HPDE6-E6E7 (cell line): ENCODE data around the gene NBDY.
A peak's percentile ranks its signal among the peaks of the same experiment; 100 is the strongest.
"Not testable (repeated sequence)": the region's sequence is repeated elsewhere in the genome, so short reads cannot be mapped to it uniquely, and the experiment has no call there.

ENCODE experiments used
- DNase-seq: peaks from one replicate; pipeline ENCODE4 v3.0.0; 2011; ENCODE audit warnings: missing footprints; ENCODE audit errors: extremely low spot score

NBDY gene

GRCh38 chrX:56764153-56764974 lies 35.3 kb downstream of the NBDY start:
- DNase-seq, result peak; percentile 40

DNA sequence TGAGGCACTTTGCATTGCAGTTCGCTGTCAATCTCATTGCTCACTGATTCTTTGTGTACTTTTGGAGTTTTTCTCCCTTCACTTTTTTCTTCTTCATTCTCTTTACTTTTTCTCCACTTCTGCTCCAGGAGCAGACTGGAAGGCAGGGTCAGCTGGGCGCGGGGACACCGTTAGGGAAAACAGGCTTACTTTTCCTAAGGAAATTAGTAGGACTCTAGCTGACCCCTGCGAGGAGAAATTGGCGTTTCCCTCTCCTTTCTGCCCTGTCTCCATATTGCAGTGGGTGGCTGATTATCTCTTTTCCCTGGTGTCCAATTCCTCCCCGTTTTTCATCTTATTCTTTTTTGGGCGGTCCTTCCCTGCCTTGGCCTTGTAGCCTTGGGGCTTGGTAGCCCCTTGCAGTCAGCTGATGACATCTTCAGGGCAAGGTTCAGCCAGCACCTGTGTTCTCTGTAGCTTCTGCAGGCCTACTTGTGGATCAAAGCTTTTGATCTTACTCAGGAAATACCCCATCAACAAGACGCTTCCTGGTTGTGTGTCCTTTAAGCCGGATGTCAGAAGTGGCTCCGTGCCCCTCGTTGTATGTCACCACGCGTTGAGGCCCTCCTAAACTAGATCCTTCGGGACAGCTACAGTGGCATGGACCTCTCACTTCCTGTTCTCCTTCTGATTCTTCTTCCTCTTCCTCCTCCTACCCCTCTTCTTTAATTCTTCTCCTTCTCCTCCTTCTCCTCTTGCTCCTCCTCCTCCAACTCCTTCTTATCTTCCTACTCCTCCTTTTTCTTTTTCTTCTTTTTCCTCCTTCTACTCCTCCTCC lies 36.1 kb downstream of the NBDY start:
- DNase-seq, result no peak

DNA sequence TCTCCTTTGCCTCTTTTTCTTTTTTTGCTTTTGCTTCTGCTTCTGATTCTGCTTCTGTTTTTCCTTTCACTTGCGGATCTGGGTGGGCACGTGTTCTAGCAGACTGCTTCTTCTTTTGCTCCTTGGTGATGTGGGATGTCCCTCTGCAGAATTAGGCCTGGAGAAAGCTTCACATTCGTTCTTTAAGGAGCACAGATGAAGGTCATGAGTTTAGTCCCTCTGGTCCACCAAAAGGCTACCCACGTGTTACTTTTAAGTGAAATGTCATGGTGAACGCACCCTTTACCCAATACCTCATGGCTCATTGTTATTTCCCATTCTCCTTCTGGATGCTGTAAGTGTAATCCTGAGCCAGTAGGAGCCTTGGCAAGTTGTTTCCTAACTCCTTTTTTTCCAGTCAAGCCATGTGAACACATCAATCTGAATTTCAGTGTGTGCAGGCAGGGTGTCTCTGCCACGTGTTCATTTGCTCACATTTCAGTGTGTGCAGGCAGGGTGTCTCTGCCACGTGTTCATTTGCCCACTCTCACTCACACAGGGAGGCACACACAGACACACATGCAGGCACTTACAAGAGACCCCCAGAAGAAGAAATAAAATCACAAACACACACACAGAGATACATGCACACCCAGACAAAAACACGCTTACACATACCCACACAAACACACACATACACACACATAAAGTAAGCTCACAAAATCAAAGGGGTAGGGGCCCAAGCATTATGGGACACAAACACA lies 36.9 kb downstream of the NBDY start:
- DNase-seq, result no peak

DNA sequence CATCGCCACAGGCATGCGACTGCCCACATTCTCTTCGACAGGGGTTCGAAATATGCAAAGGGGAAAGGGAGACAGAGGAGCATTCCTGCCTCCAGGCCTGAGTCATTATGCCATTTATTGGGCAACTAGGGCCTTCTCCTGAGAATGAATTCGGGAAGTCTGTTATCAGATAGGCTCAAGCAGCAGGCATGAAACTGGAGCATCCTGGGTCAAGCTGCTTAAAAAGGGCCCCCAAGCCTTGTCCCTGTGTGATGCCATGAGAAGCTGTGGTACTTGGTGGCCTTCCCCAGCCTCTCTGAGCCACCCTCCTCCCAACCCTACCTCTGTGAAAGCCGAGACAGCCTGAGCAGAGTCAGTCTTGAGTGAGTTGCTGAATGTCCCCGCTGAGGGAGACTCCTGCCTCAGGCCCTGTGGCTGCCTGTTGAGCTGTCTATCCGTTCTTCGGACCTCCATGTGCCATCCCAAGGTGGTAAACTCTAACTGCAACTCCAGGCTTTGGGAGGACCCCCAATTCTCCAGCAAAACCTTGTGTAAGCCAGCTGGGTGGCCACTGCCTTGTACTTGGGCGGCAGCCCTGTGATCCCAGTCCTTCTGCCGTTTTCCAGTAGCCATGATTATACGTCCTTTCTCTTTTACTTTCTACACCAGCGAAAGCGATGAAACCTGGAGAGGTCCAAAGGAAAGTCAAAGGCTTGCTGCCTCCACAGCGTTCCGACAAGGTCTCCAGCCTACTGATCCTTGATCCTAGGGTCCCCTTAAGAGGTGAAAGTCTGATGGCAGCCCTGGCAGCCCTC lies 37.7 kb downstream of the NBDY start:
- no peak for DNase-seq

- not testable (repeated sequence) for DNase-seq
Observed at GRCh38 chrX:56767348-56768119, 38.5 kb downstream of the NBDY start.

DNA sequence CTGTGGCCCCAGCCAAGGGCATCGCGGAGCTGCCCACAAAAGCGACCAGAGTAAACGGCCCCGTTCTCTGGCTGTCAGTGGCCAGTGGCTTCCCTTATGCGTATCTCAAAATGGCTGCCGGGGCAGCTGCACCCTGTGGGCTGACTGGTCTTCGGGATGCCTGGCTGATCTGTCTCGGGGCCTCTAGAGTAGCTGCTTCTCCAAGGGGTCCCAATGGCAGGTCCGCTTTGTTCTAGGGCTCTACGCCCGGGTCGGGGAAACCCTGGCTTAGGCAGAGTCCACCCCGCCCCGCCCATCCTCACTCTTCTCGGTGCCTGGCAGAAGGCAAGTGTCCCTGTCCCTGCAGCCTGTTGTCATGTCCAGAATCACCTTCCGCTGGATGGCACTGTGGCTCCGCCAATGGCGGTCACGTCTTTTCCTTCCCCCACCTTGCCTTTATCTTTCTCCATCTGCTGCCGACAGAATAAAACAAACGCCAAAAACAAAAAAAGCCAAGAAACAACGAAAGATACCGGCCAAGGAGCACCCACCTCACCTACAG lies 39.1 kb downstream of the NBDY start:
- DNase-seq, result not testable (repeated sequence)

DNA sequence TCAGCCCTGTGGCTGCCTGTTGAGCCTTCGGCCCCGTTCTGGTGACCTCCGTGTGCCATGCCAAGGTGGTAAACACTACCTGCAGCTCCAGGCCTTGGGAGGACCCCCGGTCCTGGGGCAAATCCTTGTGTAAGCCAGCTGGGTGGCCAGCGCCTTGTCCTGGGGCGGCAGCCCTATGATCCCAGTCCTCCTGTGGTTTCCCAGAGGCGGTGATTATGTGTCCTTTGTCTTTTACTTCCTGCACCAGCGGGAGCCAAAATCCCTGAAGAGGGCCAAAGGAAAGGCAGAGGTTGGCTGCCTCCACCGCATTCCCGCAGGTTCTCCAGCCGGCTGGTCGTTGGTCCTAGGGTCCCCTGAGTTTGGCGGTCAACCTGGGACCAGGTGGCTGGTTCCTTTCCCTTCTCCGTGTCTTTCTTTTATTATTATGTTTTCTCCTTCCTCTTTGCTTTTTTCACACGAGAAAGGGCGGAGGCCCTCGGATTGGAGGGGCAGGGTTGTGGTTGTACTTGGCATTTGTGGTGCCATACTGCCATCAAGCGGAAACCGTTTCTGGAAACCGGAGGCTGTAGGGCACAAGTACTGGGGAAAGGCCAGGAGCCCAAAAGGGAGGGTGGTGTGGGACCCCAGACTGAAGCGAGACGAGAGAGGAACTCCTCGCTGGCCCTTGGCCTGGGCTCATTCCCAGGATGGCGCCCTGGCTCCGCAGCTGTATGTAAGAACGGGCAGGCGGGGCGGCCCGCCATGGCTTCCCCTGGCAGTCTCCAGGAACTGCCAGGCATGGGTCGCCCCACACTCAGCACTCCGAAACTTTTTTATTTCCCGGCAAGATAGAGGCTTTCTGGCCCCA lies 43.9 kb downstream of the NBDY start:
- DNase-seq, result not testable (repeated sequence)

DNA sequence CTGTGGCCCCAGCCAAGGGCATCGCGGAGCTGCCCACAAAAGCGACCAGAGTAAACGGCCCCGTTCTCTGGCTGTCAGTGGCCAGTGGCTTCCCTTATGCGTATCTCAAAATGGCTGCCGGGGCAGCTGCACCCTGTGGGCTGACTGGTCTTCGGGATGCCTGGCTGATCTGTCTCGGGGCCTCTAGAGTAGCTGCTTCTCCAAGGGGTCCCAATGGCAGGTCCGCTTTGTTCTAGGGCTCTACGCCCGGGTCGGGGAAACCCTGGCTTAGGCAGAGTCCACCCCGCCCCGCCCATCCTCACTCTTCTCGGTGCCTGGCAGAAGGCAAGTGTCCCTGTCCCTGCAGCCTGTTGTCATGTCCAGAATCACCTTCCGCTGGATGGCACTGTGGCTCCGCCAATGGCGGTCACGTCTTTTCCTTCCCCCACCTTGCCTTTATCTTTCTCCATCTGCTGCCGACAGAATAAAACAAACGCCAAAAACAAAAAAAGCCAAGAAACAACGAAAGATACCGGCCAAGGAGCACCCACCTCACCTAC lies 44.5 kb downstream of the NBDY start:
- DNase-seq, result not testable (repeated sequence)

GRCh38 chrX:56778099-56778923 lies 49.3 kb downstream of the NBDY start:
- DNase-seq, result not testable (repeated sequence)

- DNase-seq, result not testable (repeated sequence)
Observed at GRCh38 chrX:56778924-56779468, 50.0 kb downstream of the NBDY start.

GRCh38 chrX:56780681-56781649 lies 51.9 kb downstream of the NBDY start:
- DNase-seq, result not testable (repeated sequence)

DNA sequence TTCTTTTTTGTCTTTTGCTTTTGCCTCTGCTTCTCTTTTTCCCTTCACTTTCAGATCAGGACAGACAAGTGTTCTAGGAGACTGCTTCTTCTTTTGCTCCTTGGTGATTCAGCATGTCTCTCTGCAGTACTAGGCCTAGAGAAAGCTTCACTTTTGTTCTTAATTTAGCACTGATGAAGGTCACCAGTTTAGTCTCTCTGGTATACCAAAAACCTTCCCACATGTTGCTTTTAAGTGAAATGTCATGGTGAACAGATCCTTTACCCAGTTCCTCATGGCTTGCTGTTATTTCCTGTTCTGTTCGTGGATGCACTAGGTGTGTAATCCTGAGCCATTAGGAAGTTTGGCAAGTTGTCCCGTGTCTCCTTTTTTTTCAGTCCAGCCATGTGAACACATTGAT lies 53.3 kb downstream of the NBDY start:
- DNase-seq, result no peak

DNA sequence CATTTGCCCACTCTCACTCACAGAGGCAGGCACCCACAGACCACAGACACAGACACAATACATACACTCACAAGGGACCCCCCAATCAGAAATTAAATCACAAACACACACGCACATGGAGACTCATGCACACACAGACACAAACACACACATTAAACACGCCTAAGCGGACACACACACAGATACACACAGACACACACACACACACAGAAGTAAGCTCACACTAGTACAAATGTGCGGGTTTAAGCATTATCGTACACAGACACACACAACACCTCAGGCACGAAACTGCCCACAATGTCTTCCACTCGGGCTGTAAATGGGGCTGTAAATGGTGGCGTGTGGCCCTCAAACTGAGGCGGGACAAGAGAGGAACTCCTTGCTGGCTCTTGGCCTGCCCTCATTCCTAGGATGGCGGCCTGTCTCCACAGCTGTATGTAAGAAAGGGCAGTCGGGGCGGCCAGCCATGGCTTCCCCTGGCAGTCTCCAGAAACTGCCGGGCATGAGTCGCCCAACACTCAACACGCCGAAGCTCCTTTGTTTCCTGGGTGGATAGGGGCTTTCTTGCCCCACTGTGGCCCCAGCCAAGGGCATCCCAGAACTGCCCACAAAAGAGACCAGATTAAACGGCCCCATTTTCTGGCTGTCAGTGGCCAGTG lies 53.9 kb downstream of the NBDY start:
- no peak for DNase-seq

DNA sequence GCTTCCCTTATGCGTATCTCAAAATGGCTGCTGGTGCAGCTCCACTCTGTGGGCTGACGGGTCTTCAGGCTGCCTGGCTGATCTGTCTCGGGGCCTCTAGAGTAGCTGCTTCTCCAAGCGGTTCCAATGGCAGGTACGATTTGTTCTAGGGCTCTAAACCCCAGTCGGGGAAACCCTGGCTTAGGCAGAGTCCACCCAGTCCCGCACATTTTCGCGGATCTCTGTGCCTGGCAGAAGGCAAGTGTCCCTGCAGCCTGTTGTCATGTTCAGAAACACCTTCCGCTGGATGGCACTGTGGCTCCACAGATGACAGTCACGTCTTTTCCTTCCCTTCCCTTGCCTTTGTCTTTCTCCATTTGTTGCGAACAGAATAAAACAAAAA lies 54.4 kb downstream of the NBDY start:
- no peak for DNase-seq

DNA sequence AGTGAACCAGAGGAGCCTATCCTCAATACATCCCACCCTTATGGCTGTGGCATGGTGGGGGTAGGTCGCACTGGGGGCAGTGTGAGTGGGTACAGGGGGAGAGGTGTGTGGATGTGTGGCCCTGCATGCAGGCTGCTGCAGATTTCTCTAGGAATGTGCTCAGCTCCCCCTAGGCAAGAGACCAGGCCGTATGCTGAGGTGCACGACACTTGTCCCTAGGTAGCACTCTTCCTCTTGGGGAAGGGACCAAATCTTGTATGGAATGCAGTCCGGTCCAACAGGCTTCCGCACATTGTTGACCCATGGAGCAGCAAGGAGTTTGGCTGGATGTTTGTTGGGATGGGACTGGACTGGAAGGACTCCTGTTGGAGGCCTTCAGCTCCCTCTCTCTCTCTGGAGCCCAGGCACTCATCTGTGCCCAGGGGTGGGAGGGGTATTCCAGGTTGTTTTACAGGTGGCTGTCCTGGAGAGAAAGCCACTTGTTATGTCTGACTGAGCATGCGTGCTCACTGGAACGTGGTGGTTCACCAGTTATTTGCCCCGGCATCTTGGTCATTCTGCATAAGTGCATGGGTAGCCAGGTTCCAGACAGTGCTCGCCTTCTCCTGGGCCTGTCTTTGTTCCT lies 55.1 kb downstream of the NBDY start:
- DNase-seq, result no peak

GRCh38 chrX:56784666-56785065 lies 55.6 kb downstream of the NBDY start:
- DNase-seq, result no peak
